GM23338 (cell line): ENCODE measurements around the gene MYCBPAP. TPM values are rescaled to one million over a fixed set of nuclear protein-coding genes. Genes with fewer than 3 reads are reported as not detected.
A peak's percentile ranks its signal among the peaks of the same experiment; 100 is the strongest.

ENCODE experiments used
- ATAC-seq: fragments of 200-7000 bp; cut with Tn5 transposase; 3 replicates; pipeline ENCODE4 v1.9.1; 2020
- DNase-seq: peaks from one replicate; pipeline ENCODE4 v3.0.0-alpha.2; 2015; ENCODE audit warnings: low spot score
- H2AFZ ChIP-seq: fragments of 200-600 bp; sonication (generic); 2 replicates; pipeline ENCODE4 v1.8.0; 2016; ENCODE audit warnings: antibody characterized with exemption, mild to moderate bottlenecking, moderate library complexity
- H3F3A ChIP-seq: fragments of 200-600 bp; sonication (generic); replicated peaks from 2 replicates; pipeline ENCODE4 v1.8.0; 2017; ENCODE audit warnings: antibody characterized with exemption, mixed run types, low read depth
- H3K27ac ChIP-seq: fragments of 200-600 bp; sonication (generic); 2 replicates; pipeline ENCODE4 v1.6.1; 2016; ENCODE audit warnings: low read depth
- H3K27me3 ChIP-seq: fragments of 200-600 bp; sonication (generic); 2 replicates; pipeline ENCODE4 v1.8.0; 2016; ENCODE audit warnings: mild to moderate bottlenecking, mixed run types, moderate library complexity; ENCODE audit not compliant: insufficient read depth
- H3K36me3 ChIP-seq: fragments of 200-600 bp; sonication (generic); 2 replicates; pipeline ENCODE4 v1.8.0; 2016; ENCODE audit warnings: mild to moderate bottlenecking; ENCODE audit not compliant: insufficient read depth
- H3K4me1 ChIP-seq: fragments of 200-600 bp; sonication (generic); 2 replicates; pipeline ENCODE4 v1.8.0; 2016; ENCODE audit warnings: mild to moderate bottlenecking, moderate library complexity; ENCODE audit not compliant: insufficient read depth
- H3K4me2 ChIP-seq: fragments of 200-600 bp; sonication (generic); 2 replicates; pipeline ENCODE4 v1.7.1; 2017; ENCODE audit warnings: mixed run types
- H3K4me3 ChIP-seq: fragments of 200-600 bp; sonication (generic); 2 replicates; pipeline ENCODE4 v1.6.1; 2016; ENCODE audit warnings: mixed run types
- H3K79me2 ChIP-seq: fragments of 200-600 bp; sonication (generic); replicated peaks from 2 replicates; pipeline ENCODE4 v1.8.0; 2017; ENCODE audit warnings: mild to moderate bottlenecking; ENCODE audit not compliant: insufficient read depth
- H3K9me2 ChIP-seq: fragments of 200-600 bp; sonication (generic); 2 replicates; pipeline ENCODE4 v1.8.0; 2017; ENCODE audit not compliant: insufficient read depth
- H4K20me1 ChIP-seq: fragments of 200-600 bp; sonication (generic); replicated peaks from 2 replicates; pipeline ENCODE4 v1.8.0; 2017; ENCODE audit warnings: mild to moderate bottlenecking; ENCODE audit not compliant: insufficient read depth
- H3K27ac Mint-ChIP-seq: 2 replicates; pipeline ENCODE4 v1.8.0; 2020; ENCODE audit warnings: inconsistent platforms, mild to moderate bottlenecking, moderate library complexity, mixed read lengths
- H3K27me3 Mint-ChIP-seq: 3 replicates; pipeline ENCODE4 v1.8.0; 2022; ENCODE audit warnings: low read depth, mild to moderate bottlenecking, moderate library complexity, mixed read lengths, inconsistent platforms; ENCODE audit not compliant: insufficient read depth, poor library complexity
- H3K36me3 Mint-ChIP-seq: 3 replicates; pipeline ENCODE4 v1.8.0; 2021; ENCODE audit warnings: low read depth, mild to moderate bottlenecking, inconsistent platforms, moderate library complexity, mixed read lengths
- H3K4me1 Mint-ChIP-seq: 3 replicates; pipeline ENCODE4 v1.8.0; 2020; ENCODE audit warnings: mild to moderate bottlenecking, inconsistent platforms, mixed read lengths
- H3K4me3 Mint-ChIP-seq: 3 replicates; pipeline ENCODE4 v1.8.0; 2021; ENCODE audit warnings: moderate library complexity, mild to moderate bottlenecking, inconsistent platforms, mixed read lengths
- H3K9me3 Mint-ChIP-seq: 3 replicates; pipeline ENCODE4 v1.8.0; 2020; ENCODE audit warnings: moderate library complexity, mild to moderate bottlenecking, inconsistent platforms, mixed read lengths
- EZH2 ChIP-seq: fragments of 200-600 bp; sonication (generic); IDR thresholded peaks from one replicate; pipeline ENCODE4 v1.8.0; 2017; ENCODE audit warnings: antibody characterized with exemption, mild to moderate bottlenecking, low read depth; ENCODE audit not compliant: unreplicated experiment
- POLR2AphosphoS5 ChIP-seq: IDR thresholded peaks from 2 replicates; pipeline ENCODE4 v1.6.1; 2016; ENCODE audit warnings: antibody characterized with exemption, low read depth
- REST ChIP-seq: IDR thresholded peaks from one replicate; pipeline ENCODE4 v1.6.1; 2018; ENCODE audit warnings: antibody characterized with exemption; ENCODE audit not compliant: unreplicated experiment
- STAT1 ChIP-seq: IDR thresholded peaks from one replicate; pipeline ENCODE4 v1.6.1; 2016; ENCODE audit warnings: antibody characterized with exemption; ENCODE audit not compliant: unreplicated experiment
- ZNF114 ChIP-seq: fragments of 250-450 bp; sonication (Bioruptor Pico); IDR thresholded peaks from 2 replicates; pipeline ENCODE4 v1.5.0; 2020; ENCODE audit warnings: mild to moderate bottlenecking, moderate library complexity
- polyA plus RNA-seq: library from polyadenylated mRNA; unstranded; fragments of >200 nt; fragmentation: Nextera tagmentation; extraction: Ambion mirVana; gene quantifications from 2 replicates; pipeline ENCODE4 v1.2.1, GENCODE V29; 2016
- total RNA-seq: library from RNA; depleted of rRNA; stranded (reverse); fragments of >200 nt; shearing (Covaris generic); gene quantifications from 2 replicates; pipeline ENCODE4 v1.2.3, GENCODE V29; 2014
- TF ChIP-seq, protein P1 (sequence below): fragments of 250-450 bp; sonication (Bioruptor Pico); IDR thresholded peaks from 2 replicates; pipeline ENCODE4 v1.5.0; 2020; ENCODE audit warnings: mild to moderate bottlenecking, moderate library complexity

Gene MYCBPAP
- total and polyA plus RNA-seq, 2 experiments from 2014 or later: 0.63 to 1.7 TPM

DNA sequence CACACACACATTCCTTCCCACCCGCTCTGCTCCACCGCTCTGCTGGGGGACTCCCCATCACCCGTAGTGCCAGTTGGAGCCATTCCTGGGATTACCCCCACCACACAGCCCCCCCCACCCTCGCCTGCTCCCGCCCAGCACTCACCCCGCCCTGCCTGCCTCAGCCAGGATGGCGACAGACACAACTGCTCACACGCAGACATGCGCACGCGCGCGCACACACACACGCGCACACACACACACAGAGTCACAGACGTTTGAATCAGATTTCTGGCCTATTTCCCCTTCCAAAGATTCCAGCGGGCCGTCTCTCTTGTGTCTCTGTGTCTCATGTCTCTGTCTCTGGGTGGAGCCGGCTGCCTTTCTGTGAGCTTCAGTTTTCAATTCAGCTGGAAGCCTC lies 56.7 kb downstream of the MYCBPAP start:
- Mint-ChIP-seq H3K4me3 (peak overlapping the region; percentile 44), H3K36me3 (no peaks in the 10 kb centered on the region), H3K27ac (no peak overlapping the region), H3K9me3 (no peaks in the 10 kb centered on the region), H3K27me3 (peaks cover 60% of the 10 kb centered on the region), H3K4me1 (peaks cover 51% of the 10 kb centered on the region)
- Histone ChIP-seq H3K27ac (no peak overlapping the region), H4K20me1 (no peaks in the 10 kb centered on the region; the same call in none of the 2 replicates), H3K4me1 (peaks cover 29% of the 10 kb centered on the region), H2AFZ (no peak overlapping the region), H3K79me2 (no peaks in the 10 kb centered on the region), H3F3A (no peaks in the 10 kb centered on the region), H3K27me3 (peaks cover 66% of the 10 kb centered on the region), H3K4me2 (peak overlapping the region; percentile 77), H3K36me3 (no peaks in the 10 kb centered on the region), H3K9me2 (no peaks in the 10 kb centered on the region), H3K4me3 (peak overlapping the region; percentile 47)
- no peak for DNase-seq
- ATAC-seq: no peak
- TF ChIP-seq REST (no peak), ZNF114 (no peak), EZH2 (no peak), POLR2AphosphoS5 (no peak), STAT1 (no peak)
- TF ChIP-seq, protein P1, sequence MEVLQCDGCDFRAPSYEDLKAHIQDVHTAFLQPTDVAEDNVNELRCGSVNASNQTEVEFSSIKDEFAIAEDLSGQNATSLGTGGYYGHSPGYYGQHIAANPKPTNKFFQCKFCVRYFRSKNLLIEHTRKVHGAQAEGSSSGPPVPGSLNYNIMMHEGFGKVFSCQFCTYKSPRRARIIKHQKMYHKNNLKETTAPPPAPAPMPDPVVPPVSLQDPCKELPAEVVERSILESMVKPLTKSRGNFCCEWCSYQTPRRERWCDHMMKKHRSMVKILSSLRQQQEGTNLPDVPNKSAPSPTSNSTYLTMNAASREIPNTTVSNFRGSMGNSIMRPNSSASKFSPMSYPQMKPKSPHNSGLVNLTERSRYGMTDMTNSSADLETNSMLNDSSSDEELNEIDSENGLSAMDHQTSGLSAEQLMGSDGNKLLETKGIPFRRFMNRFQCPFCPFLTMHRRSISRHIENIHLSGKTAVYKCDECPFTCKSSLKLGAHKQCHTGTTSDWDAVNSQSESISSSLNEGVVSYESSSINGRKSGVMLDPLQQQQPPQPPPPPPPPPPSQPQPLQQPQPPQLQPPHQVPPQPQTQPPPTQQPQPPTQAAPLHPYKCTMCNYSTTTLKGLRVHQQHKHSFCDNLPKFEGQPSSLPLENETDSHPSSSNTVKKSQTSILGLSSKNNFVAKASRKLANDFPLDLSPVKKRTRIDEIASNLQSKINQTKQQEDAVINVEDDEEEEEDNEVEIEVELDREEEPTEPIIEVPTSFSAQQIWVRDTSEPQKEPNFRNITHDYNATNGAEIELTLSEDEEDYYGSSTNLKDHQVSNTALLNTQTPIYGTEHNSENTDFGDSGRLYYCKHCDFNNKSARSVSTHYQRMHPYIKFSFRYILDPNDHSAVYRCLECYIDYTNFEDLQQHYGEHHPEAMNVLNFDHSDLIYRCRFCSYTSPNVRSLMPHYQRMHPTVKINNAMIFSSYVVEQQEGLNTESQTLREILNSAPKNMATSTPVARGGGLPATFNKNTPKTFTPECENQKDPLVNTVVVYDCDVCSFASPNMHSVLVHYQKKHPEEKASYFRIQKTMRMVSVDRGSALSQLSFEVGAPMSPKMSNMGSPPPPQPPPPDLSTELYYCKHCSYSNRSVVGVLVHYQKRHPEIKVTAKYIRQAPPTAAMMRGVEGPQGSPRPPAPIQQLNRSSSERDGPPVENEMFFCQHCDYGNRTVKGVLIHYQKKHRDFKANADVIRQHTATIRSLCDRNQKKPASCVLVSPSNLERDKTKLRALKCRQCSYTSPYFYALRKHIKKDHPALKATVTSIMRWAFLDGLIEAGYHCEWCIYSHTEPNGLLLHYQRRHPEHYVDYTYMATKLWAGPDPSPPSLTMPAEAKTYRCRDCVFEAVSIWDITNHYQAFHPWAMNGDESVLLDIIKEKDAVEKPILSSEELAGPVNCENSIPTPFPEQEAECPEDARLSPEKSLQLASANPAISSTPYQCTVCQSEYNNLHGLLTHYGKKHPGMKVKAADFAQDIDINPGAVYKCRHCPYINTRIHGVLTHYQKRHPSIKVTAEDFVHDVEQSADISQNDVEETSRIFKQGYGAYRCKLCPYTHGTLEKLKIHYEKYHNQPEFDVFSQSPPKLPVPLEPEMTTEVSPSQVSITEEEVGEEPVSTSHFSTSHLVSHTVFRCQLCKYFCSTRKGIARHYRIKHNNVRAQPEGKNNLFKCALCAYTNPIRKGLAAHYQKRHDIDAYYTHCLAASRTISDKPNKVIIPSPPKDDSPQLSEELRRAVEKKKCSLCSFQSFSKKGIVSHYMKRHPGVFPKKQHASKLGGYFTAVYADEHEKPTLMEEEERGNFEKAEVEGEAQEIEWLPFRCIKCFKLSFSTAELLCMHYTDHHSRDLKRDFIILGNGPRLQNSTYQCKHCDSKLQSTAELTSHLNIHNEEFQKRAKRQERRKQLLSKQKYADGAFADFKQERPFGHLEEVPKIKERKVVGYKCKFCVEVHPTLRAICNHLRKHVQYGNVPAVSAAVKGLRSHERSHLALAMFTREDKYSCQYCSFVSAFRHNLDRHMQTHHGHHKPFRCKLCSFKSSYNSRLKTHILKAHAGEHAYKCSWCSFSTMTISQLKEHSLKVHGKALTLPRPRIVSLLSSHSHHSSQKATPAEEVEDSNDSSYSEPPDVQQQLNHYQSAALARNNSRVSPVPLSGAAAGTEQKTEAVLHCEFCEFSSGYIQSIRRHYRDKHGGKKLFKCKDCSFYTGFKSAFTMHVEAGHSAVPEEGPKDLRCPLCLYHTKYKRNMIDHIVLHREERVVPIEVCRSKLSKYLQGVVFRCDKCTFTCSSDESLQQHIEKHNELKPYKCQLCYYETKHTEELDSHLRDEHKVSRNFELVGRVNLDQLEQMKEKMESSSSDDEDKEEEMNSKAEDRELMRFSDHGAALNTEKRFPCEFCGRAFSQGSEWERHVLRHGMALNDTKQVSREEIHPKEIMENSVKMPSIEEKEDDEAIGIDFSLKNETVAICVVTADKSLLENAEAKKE (CRISPR knock-in tag): no peak
